Kidney (tissue), 14 donors: ENCODE data around the gene GPC1. TPM values are rescaled to one million over a fixed set of nuclear protein-coding genes. Genes with fewer than 3 reads are reported as not detected.

Experiments used
- DNase-seq, 5 donors: peaks; one replicate each; pipeline ENCODE4 v3.0.0-alpha.2; 2013 to 2020
- FAIRE-seq: peaks from 2 replicates; lab custom pipeline; 2012; peaks lifted over from hg19 to GRCh38; lab: Jason Lieb, UNC
- H3K27ac ChIP-seq, 2 donors: one replicate each; pipeline ENCODE4 v1.7.0; 2013; ENCODE audit warnings: low read depth in 2 of 2, low read length in 2 of 2, inconsistent platforms in 1 of 2
- H3K27me3 ChIP-seq: one replicate; pipeline ENCODE4 v1.7.1; 2013; ENCODE audit warnings: low read length, inconsistent platforms; ENCODE audit not compliant: control insufficient read depth, insufficient read depth
- H3K36me3 ChIP-seq, 3 donors: one replicate each; pipeline versions ENCODE4 v1.7.0 to v1.7.1; 2013; ENCODE audit warnings: low read length in 3 of 3, control low read depth in 1 of 3, inconsistent platforms in 1 of 3; ENCODE audit not compliant: insufficient read depth in 3 of 3, control insufficient read depth in 2 of 3
- H3K4me1 ChIP-seq, 3 donors: one replicate each; pipeline versions ENCODE4 v1.7.0 to v1.7.1; 2013; ENCODE audit warnings: low read length in 3 of 3, inconsistent platforms in 1 of 3, low read depth in 1 of 3; ENCODE audit not compliant: control insufficient read depth in 2 of 3, insufficient read depth in 2 of 3
- H3K4me3 ChIP-seq, 3 donors: one replicate each; pipeline versions ENCODE4 v1.7.0 to v1.8.1; 2013; ENCODE audit warnings: low read length in 3 of 3, control low read depth in 1 of 3, inconsistent platforms in 1 of 3
- H3K9ac ChIP-seq, 3 donors: one replicate each; pipeline versions ENCODE4 v1.7.0 to v1.7.1; 2013; ENCODE audit warnings: low read length in 3 of 3, control low read depth in 1 of 3, inconsistent platforms in 1 of 3
- H3K9me3 ChIP-seq, 3 donors: one replicate each; pipeline versions ENCODE4 v1.7.0 to v1.7.1; 2013; ENCODE audit warnings: low read length in 3 of 3, control low read depth in 1 of 3, inconsistent platforms in 1 of 3; ENCODE audit not compliant: control insufficient read depth in 2 of 3, insufficient read depth in 1 of 3
- CTCF ChIP-seq: IDR thresholded peaks from 3 replicates; pipeline ENCODE4 v1.5.1; 2012; ENCODE audit warnings: mild to moderate bottlenecking, moderate library complexity, borderline replicate concordance; ENCODE audit not compliant: insufficient read depth; ENCODE audit errors: extremely low read depth
- intact Hi-C: fragments of 100-400 bp; cut with DNase I; formaldehyde crosslinking; loops from one replicate; pipeline ENCODE4 v1.11.1; 2022
- polyA plus RNA-seq: library from polyadenylated mRNA; stranded (reverse); fragments of 350-450 nt; fragmentation: Illumina TruSeq; extraction: RNeasy Lipid Tissue Mini Kit (QIAGEN cat#74804); gene quantifications from one replicate; pipeline ENCODE4 v1.2.3, GENCODE V29; 2014; ENCODE audit warnings: low read depth, low replicate concordance; ENCODE audit not compliant: insufficient read depth
- total RNA-seq: library from RNA; stranded (reverse); fragmentation: NEBNext Ultra II Directional; extraction: Animal tissue kit (Norgen Biotek cat#: 25700); gene quantifications from one replicate; pipeline ENCODE4 v1.2.1, GENCODE V29; 2021
- donor health status: control.
- donor health status: control.
- donor health status: control.
- donor health status: control.
- donor health status: control.
- donor health status: DM: yes; HTN: yes; CAD: no.
- donor health status: Normal renal cell carcinoma (clear cell type).

Gene GPC1
- total and polyA plus RNA-seq, 2 donors from 2014 or later = 18.4 to 124 TPM

DNA sequence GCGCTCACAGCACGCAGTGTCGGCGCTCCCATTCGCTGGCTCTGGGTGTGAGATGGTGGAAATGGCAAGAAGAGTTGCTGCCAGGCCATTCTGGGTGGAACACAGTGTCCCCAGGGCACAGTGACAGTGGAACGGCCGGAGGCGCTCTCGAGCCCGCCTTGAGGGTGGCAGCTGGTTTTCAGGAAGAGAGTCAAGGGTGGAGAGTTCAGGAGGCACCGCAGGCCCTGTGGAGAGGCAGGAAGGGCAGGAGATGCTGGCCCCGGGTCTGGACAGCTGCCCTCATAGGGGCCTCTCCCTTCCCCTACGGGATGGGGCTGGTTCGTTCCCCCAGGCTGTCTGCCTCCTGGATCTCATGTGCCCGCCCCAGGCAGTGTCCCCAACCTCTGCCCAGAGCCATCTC, 12.5 kb downstream of the GPC1 start:
- Histone ChIP-seq H3K36me3 (no peaks in the 10 kb centered on the region), H3K4me3 (no peak overlapping the region), H3K4me1 (peaks cover 0 to 9% (median 0%) of the 10 kb centered on the region in 3 donors), H3K9ac (no peak overlapping the region), H3K27ac (no peak overlapping the region), H3K9me3 (no peaks in the 10 kb centered on the region), H3K27me3 (no peaks in the 10 kb centered on the region)
- FAIRE-seq (no peak), DNase-seq (no peak)
- TF ChIP-seq CTCF = no peak
- intact Hi-C loops = no loop called here

DNA sequence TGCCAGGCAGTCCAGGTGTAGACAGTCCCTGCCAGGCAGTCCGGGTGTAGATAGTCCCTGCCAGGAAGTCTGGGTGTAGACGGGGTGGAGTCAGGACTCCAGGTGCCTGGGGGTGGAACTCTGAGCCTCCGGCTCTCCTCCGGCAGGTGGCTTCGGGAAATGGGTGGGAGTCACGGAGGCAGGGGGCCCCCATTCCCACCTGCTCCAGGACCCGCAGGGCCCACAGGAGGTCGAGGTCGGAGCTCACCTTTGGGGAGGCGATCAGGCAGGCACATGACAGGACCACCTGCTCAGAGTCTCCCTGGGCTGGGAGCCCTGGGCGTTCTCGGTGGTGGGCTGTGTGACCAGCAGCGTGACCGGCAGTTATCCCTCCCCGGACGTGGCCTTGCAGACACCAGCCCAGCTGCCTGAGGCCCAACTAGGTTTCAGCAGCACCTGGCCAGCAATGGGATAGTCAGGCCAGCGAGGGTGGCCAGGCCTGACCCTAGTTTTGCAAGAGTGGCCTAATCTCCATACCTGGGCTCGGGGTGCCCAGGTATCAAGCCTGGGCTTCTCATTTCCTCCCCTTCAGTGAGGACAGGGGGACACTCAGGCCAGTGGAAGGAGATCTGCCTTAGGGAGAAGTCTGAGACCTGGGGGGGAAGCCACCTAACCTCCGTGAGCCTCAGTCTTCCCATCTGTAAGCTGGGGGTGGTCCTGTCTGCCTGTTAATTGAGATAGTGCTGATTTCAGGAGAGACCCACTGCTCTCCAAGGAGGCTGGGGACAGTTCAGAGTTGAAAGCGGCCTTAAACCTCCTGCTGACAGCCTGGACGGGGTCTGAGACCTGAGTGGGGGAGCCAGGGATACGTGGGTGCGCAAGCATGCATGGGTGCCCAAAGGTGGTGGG, 13.2 kb downstream of the GPC1 start:
- Histone ChIP-seq H3K4me1 (peaks cover 0 to 9% (median 0%) of the 10 kb centered on the region in 3 donors), H3K9ac (no peak overlapping the region), H3K36me3 (no peaks in the 10 kb centered on the region), H3K27me3 (no peaks in the 10 kb centered on the region), H3K27ac (no peak overlapping the region), H3K9me3 (no peaks in the 10 kb centered on the region), H3K4me3 (no peak overlapping the region)
- TF ChIP-seq CTCF = no peak
- intact Hi-C loops = no loop called here
- DNase-seq (no peak), FAIRE-seq (no peak)

DNA sequence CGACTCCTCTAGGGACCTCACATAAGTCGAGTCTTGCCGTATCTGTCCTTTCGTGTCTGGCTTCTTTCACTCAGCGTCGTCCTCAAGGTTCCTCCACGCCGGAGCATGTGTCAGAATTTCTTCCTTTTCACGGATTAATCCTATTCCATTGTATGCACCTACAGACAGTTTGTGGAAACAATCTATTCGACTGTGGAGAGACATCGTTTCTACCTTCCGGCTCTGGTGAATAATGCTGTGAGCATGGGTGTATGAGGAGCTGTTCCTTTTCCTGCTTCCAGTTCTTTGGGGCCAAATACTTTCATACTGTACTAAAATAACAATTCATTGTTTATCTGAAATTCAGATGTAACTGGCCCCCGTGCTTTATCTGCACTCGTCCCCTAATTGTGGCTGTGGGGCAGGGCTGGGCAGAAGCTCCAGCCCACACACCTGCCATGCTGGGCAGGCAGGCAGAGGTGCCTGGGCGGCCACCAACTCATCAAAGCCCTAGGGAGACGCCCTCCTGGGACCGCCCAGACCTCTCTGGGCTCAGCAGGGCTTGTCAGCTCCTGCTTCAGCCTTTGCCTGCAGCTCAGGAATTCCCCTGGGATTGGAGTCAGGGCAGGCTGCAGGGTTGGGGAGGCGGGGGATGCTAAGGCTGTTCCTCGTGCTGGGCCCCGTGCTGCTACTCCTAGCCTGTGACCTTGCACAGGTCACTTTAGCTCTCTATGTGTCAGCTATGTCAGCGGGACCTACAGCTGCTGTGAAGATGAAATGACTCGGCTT, 14.5 kb downstream of the GPC1 start:
- H3K9me3 ChIP-seq = no peaks in the 10 kb centered on the region
- intact Hi-C loops = no loop called here
- no peak overlapping the region for H3K27ac ChIP-seq
- no peaks in the 10 kb centered on the region for H3K36me3 ChIP-seq
- no peaks in the 10 kb centered on the region for H3K27me3 ChIP-seq
- H3K4me1 ChIP-seq = peaks cover 0 to 9% (median 0%) of the 10 kb centered on the region in 3 donors
- DNase-seq (peak in 2 of 5 donors; percentile 59 to 71), FAIRE-seq (no peak)
- H3K4me3 ChIP-seq = no peak overlapping the region
- H3K9ac ChIP-seq = no peak overlapping the region
- TF ChIP-seq CTCF = no peak
